GM18517 (cell line): ENCODE measurements around the gene GFOD2.
"Not testable (repeated sequence)": the region's sequence is repeated elsewhere in the genome, so short reads cannot be mapped to it uniquely, and the experiment has no call there.

Source experiments
- ATAC-seq: cut with Tn5 transposase; IDR thresholded peaks from one replicate; pipeline ENCODE4 v1.9.1; 2021; ENCODE audit warnings: mild to moderate bottlenecking, moderate library complexity; ENCODE audit not compliant: unreplicated experiment

The GFOD2 gene

GRCh38 chr16:67707210-67707609 is 11.9 kb downstream of the GFOD2 start:
- no peak for ATAC-seq

- no peak for ATAC-seq
Observed at GRCh38 chr16:67704110-67704509, 15.0 kb downstream of the GFOD2 start.

GRCh38 chr16:67703626-67704025 is 15.5 kb downstream of the GFOD2 start:
- ATAC-seq = no peak

GRCh38 chr16:67702130-67702529 is 17.0 kb downstream of the GFOD2 start:
- no peak for ATAC-seq

- no peak for ATAC-seq
Observed at GRCh38 chr16:67701420-67701819, 17.7 kb downstream of the GFOD2 start.

- ATAC-seq = no peak
Observed at GRCh38 chr16:67699265-67699664, 19.9 kb downstream of the GFOD2 start.

GRCh38 chr16:67697422-67698185 is 21.5 kb downstream of the GFOD2 start:
- ATAC-seq = no peak

GRCh38 chr16:67694611-67695010 is 24.5 kb downstream of the GFOD2 start:
- no peak for ATAC-seq

GRCh38 chr16:67693517-67694285 is 25.4 kb downstream of the GFOD2 start:
- not testable (repeated sequence) for ATAC-seq

- no peak for ATAC-seq
Observed at GRCh38 chr16:67685388-67686112, 33.6 kb downstream of the GFOD2 start.

- no peak for ATAC-seq
Observed at GRCh38 chr16:67683767-67684166, 35.3 kb downstream of the GFOD2 start.

- ATAC-seq = no peak
Observed at GRCh38 chr16:67679935-67680897, 38.9 kb downstream of the GFOD2 start.

- ATAC-seq = no peak
Observed at GRCh38 chr16:67678354-67679023, 40.6 kb downstream of the GFOD2 start.

GRCh38 chr16:67677712-67678111 is 41.4 kb downstream of the GFOD2 start:
- no peak for ATAC-seq

GRCh38 chr16:67676939-67677338 is 42.2 kb downstream of the GFOD2 start:
- ATAC-seq = no peak

GRCh38 chr16:67676516-67676915 is 42.6 kb downstream of the GFOD2 start:
- ATAC-seq = no peak

- no peak for ATAC-seq
Observed at GRCh38 chr16:67675999-67676398, 43.1 kb downstream of the GFOD2 start.

GRCh38 chr16:67675579-67675935 is 43.6 kb downstream of the GFOD2 start:
- no peak for ATAC-seq

GRCh38 chr16:67674851-67675578 is 44.1 kb downstream of the GFOD2 start:
- ATAC-seq = no peak
